Suprapubic skin (tissue), 4 donors: ENCODE data around the gene LRRC53.

Experiments used
- CTCF ChIP-seq, 2 donors: fragments of 200-600 bp in 1 of 2; fragments of 450-650 bp in 1 of 2; sonication (generic) in 1 of 2; IDR thresholded peaks; one replicate each; pipeline ENCODE4 v1.5.1; 2016 to 2019; ENCODE audit warnings: antibody characterized with exemption in 2 of 2, mild to moderate bottlenecking in 1 of 2, moderate library complexity in 1 of 2
- EP300 ChIP-seq: sonication (generic); formaldehyde crosslinking; IDR thresholded peaks from one replicate; pipeline ENCODE4 v1.6.1; 2017; ENCODE audit warnings: antibody characterized with exemption
- POLR2A ChIP-seq, 2 donors: fragments of 450-650 bp; IDR thresholded peaks; one replicate each; pipeline ENCODE4 v1.6.1; 2017; ENCODE audit warnings: antibody characterized with exemption in 2 of 2, mild to moderate bottlenecking in 2 of 2, moderate library complexity in 2 of 2
- POLR2AphosphoS5 ChIP-seq, 3 donors: sonication (generic); formaldehyde crosslinking; IDR thresholded peaks; one replicate each; pipeline ENCODE4 v1.6.1; 2017; ENCODE audit warnings: antibody characterized with exemption in 3 of 3

GRCh38 chr1:74523873-74524480 is 11.6 kb upstream of the LRRC53 start:
- TF ChIP-seq POLR2A (IDR thresholded peaks at IDR 0.05) (no peak), CTCF (IDR thresholded peaks at IDR 0.05) (no peak), EP300 (no peak), POLR2AphosphoS5 (IDR thresholded peaks at IDR 0.05) (no peak)
